ENCODE results near the gene SLC12A8.

SLC12A8 gene

GRCh38 chr3:125104639-125105038 is 107.9 kb downstream of the SLC12A8 start:
- Histone ChIP-seq H3K4me2 (ENCODE audit: low read depth, low read length) (no peak overlapping the region), H4K20me1 (ENCODE audit: insufficient read depth, low read length) (no peaks in the 10 kb centered on the region), H3K9ac (ENCODE audit: low read length) (no peak overlapping the region), H3K9me2 (replicated peaks; ENCODE audit: insufficient read depth, low read length) (no peaks in the 10 kb centered on the region), H3K79me2 (ENCODE audit: low read length) (no peaks in the 10 kb centered on the region), H3K4me1 (ENCODE audit: low read length) (no peaks in the 10 kb centered on the region), H2AFZ (ENCODE audit: low read length) (no peak overlapping the region), H3K4me3 (ENCODE audit: low read length) (no peak overlapping the region), H3K9me3 (replicated peaks; ENCODE audit: insufficient read depth, low read length) (no peaks in the 10 kb centered on the region), H3K27ac (ENCODE audit: low read length) (no peak overlapping the region), H3K27me3 (replicated peaks; ENCODE audit: insufficient read depth, low read length) (no peaks in the 10 kb centered on the region), H3K36me3 (replicated peaks; ENCODE audit: insufficient read depth, low read length) (no peaks in the 10 kb centered on the region), H3F3A (ENCODE audit: insufficient read depth, low read length) (no peaks in the 10 kb centered on the region)
- no peak for DNase-seq
- TF ChIP-seq CTCF (IDR thresholded peaks at IDR 0.05; ENCODE audit: low read length) (no peak), EZH2 (optimal IDR thresholded peaks at IDR 0.05; ENCODE audit: low read depth, low read length) (no peak), EZH2phosphoT487 (IDR thresholded peaks at IDR 0.05; ENCODE audit: low read length) (no peak)

GRCh38 chr3:125103406-125103805 is 109.1 kb downstream of the SLC12A8 start:
- Histone ChIP-seq H3K27me3 (replicated peaks; ENCODE audit: insufficient read depth, low read length) (no peaks in the 10 kb centered on the region), H3K27ac (ENCODE audit: low read length) (no peak overlapping the region), H3K9me2 (replicated peaks; ENCODE audit: insufficient read depth, low read length) (no peaks in the 10 kb centered on the region), H3K9ac (ENCODE audit: low read length) (no peak overlapping the region), H3K4me1 (ENCODE audit: low read length) (no peaks in the 10 kb centered on the region), H3K79me2 (ENCODE audit: low read length) (no peaks in the 10 kb centered on the region), H3K9me3 (replicated peaks; ENCODE audit: insufficient read depth, low read length) (no peaks in the 10 kb centered on the region), H3K4me2 (ENCODE audit: low read depth, low read length) (no peak overlapping the region), H2AFZ (ENCODE audit: low read length) (no peak overlapping the region), H3K36me3 (replicated peaks; ENCODE audit: insufficient read depth, low read length) (no peaks in the 10 kb centered on the region), H3F3A (ENCODE audit: insufficient read depth, low read length) (no peaks in the 10 kb centered on the region), H3K4me3 (ENCODE audit: low read length) (no peak overlapping the region), H4K20me1 (ENCODE audit: insufficient read depth, low read length) (no peaks in the 10 kb centered on the region)
- DNase-seq = no peak
- TF ChIP-seq EZH2 (optimal IDR thresholded peaks at IDR 0.05; ENCODE audit: low read depth, low read length) (no peak), EZH2phosphoT487 (IDR thresholded peaks at IDR 0.05; ENCODE audit: low read length) (no peak), CTCF (IDR thresholded peaks at IDR 0.05; ENCODE audit: low read length) (no peak)

GRCh38 chr3:125102470-125102869 is 110.1 kb downstream of the SLC12A8 start:
- TF ChIP-seq EZH2phosphoT487 (IDR thresholded peaks at IDR 0.05; ENCODE audit: low read length) (no peak), CTCF (IDR thresholded peaks at IDR 0.05; ENCODE audit: low read length) (no peak), EZH2 (optimal IDR thresholded peaks at IDR 0.05; ENCODE audit: low read depth, low read length) (no peak)
- Histone ChIP-seq H3K4me2 (ENCODE audit: low read depth, low read length) (no peak overlapping the region), H3K4me1 (ENCODE audit: low read length) (no peaks in the 10 kb centered on the region), H3K9me3 (replicated peaks; ENCODE audit: insufficient read depth, low read length) (no peaks in the 10 kb centered on the region), H2AFZ (ENCODE audit: low read length) (no peak overlapping the region), H3K27me3 (replicated peaks; ENCODE audit: insufficient read depth, low read length) (no peaks in the 10 kb centered on the region), H3K4me3 (ENCODE audit: low read length) (no peak overlapping the region), H3K9me2 (replicated peaks; ENCODE audit: insufficient read depth, low read length) (no peaks in the 10 kb centered on the region), H4K20me1 (ENCODE audit: insufficient read depth, low read length) (no peaks in the 10 kb centered on the region), H3K36me3 (replicated peaks; ENCODE audit: insufficient read depth, low read length) (no peaks in the 10 kb centered on the region), H3F3A (ENCODE audit: insufficient read depth, low read length) (no peaks in the 10 kb centered on the region), H3K9ac (ENCODE audit: low read length) (no peak overlapping the region), H3K27ac (ENCODE audit: low read length) (no peak overlapping the region), H3K79me2 (ENCODE audit: low read length) (no peaks in the 10 kb centered on the region)
- no peak for DNase-seq
